Epithelial cell of proximal tubule (primary cell): ENCODE results near the gene WASHC4. TPM values are rescaled to one million over a fixed set of nuclear protein-coding genes. Genes with fewer than 3 reads are reported as not detected.

Experiments
- DNase-seq: peaks from one replicate; pipeline ENCODE4 v3.0.0-alpha.2; 2011; ENCODE audit warnings: low read depth
- H3K4me3 ChIP-seq: 2 replicates; pipeline ENCODE4 v1.5.1; 2011; ENCODE audit warnings: low read depth, mild to moderate bottlenecking, low read length
- total RNA-seq: library from RNA; depleted of rRNA; stranded (reverse); fragments of >200 nt; gene quantifications from 2 replicates; pipeline ENCODE4 v1.2.3, GENCODE V29; 2015
- TF ChIP-seq, protein P1 (sequence below): conservative IDR thresholded peaks from 2 replicates; pipeline ENCODE4 v1.5.1; 2012; ENCODE audit warnings: low read depth, mild to moderate bottlenecking, low read length

Gene WASHC4
- total RNA-seq, 1 donor from 2014 or later: 47.5 TPM

DNA sequence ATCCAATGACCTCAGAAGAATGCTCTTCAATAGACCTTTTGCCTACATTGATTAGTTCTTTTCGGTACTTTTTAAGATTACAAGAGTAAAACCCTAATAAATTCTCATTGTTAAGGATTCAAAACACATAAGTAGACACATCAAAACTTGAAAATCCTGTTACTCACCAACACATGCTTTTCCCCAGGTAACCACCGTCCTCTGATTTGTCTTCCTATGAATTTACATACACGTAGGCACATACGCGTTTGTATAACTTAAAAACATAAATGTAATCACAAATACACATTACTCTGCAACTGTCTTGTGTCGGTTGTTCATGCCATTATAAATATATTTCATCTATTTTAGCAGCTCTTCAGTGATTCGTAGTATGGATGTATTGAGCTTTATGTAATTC is 910 bp upstream of the WASHC4 start:
- TF ChIP-seq, protein P1, sequence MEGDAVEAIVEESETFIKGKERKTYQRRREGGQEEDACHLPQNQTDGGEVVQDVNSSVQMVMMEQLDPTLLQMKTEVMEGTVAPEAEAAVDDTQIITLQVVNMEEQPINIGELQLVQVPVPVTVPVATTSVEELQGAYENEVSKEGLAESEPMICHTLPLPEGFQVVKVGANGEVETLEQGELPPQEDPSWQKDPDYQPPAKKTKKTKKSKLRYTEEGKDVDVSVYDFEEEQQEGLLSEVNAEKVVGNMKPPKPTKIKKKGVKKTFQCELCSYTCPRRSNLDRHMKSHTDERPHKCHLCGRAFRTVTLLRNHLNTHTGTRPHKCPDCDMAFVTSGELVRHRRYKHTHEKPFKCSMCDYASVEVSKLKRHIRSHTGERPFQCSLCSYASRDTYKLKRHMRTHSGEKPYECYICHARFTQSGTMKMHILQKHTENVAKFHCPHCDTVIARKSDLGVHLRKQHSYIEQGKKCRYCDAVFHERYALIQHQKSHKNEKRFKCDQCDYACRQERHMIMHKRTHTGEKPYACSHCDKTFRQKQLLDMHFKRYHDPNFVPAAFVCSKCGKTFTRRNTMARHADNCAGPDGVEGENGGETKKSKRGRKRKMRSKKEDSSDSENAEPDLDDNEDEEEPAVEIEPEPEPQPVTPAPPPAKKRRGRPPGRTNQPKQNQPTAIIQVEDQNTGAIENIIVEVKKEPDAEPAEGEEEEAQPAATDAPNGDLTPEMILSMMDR: no peak

DNA sequence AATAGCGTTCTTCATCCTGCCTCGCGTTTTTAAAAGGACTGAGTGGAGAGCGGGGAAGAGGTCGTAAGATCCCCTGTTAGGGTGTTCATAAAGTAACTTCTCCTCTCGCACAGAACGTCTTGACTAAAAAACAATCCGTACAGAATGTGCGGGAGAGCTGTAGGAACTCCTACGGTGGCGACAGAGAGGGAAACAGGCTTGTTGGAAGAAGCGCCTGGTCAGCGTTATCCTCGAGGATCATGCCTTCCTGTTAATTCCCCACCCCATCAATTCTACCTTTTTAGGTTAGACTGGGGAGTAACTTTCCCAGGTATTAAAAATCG is 399 bp upstream of the WASHC4 start:
- TF ChIP-seq, protein P1: no peak
- H3K4me3 ChIP-seq: peak overlapping the region; percentile 91
- no peak for DNase-seq

More for the DNA sequence above, 910 bp upstream of the WASHC4 start:
- no peak for DNase-seq
- H3K4me3 ChIP-seq: peak overlapping the region; percentile 91

- H3K4me3 ChIP-seq: peak overlapping the region; percentile 91
- TF ChIP-seq, protein P1: no peak
- no peak for DNase-seq
These were observed 2.1 kb downstream of the WASHC4 start for GRCh38 chr12:105109465-105110212.

GRCh38 chr12:105110851-105111250 is 3.3 kb downstream of the WASHC4 start:
- no peak for DNase-seq
- TF ChIP-seq, protein P1: no peak
- H3K4me3 ChIP-seq: peak overlapping the region; percentile 91

- no peak for DNase-seq
- TF ChIP-seq, protein P1: no peak
- no peak overlapping the region for H3K4me3 ChIP-seq
These were observed 5.6 kb downstream of the WASHC4 start for GRCh38 chr12:105113094-105113493.

- no peak overlapping the region for H3K4me3 ChIP-seq
- no peak for DNase-seq
- TF ChIP-seq, protein P1: no peak
These were observed 9.4 kb downstream of the WASHC4 start for GRCh38 chr12:105116969-105117368.

GRCh38 chr12:105120551-105120950 is 13.0 kb downstream of the WASHC4 start:
- DNase-seq: no peak
- no peak overlapping the region for H3K4me3 ChIP-seq

More at GRCh38 chr12:105120551-105120950, 13.0 kb downstream of the WASHC4 start:
- TF ChIP-seq, protein P1: no peak
